Kidney (tissue), 14 donors: ENCODE measurements around the gene RBM39. TPM values are rescaled to one million over a fixed set of nuclear protein-coding genes. Genes with fewer than 3 reads are reported as not detected.

Source experiments
- DNase-seq, 5 donors: peaks; one replicate each; pipeline ENCODE4 v3.0.0-alpha.2; 2013 to 2020
- FAIRE-seq: peaks from 2 replicates; lab custom pipeline; 2012; peaks lifted over from hg19 to GRCh38; lab: Jason Lieb, UNC
- H3K27ac ChIP-seq, 2 donors: one replicate each; pipeline ENCODE4 v1.7.0; 2013; ENCODE audit warnings: low read depth in 2 of 2, low read length in 2 of 2, inconsistent platforms in 1 of 2
- H3K27me3 ChIP-seq: one replicate; pipeline ENCODE4 v1.7.1; 2013; ENCODE audit warnings: low read length, inconsistent platforms; ENCODE audit not compliant: control insufficient read depth, insufficient read depth
- H3K36me3 ChIP-seq, 3 donors: one replicate each; pipeline versions ENCODE4 v1.7.0 to v1.7.1; 2013; ENCODE audit warnings: low read length in 3 of 3, control low read depth in 1 of 3, inconsistent platforms in 1 of 3; ENCODE audit not compliant: insufficient read depth in 3 of 3, control insufficient read depth in 2 of 3
- H3K4me1 ChIP-seq, 3 donors: one replicate each; pipeline versions ENCODE4 v1.7.0 to v1.7.1; 2013; ENCODE audit warnings: low read length in 3 of 3, inconsistent platforms in 1 of 3, low read depth in 1 of 3; ENCODE audit not compliant: control insufficient read depth in 2 of 3, insufficient read depth in 2 of 3
- H3K4me3 ChIP-seq, 3 donors: one replicate each; pipeline versions ENCODE4 v1.7.0 to v1.8.1; 2013; ENCODE audit warnings: low read length in 3 of 3, control low read depth in 1 of 3, inconsistent platforms in 1 of 3
- H3K9ac ChIP-seq, 3 donors: one replicate each; pipeline versions ENCODE4 v1.7.0 to v1.7.1; 2013; ENCODE audit warnings: low read length in 3 of 3, control low read depth in 1 of 3, inconsistent platforms in 1 of 3
- H3K9me3 ChIP-seq, 3 donors: one replicate each; pipeline versions ENCODE4 v1.7.0 to v1.7.1; 2013; ENCODE audit warnings: low read length in 3 of 3, control low read depth in 1 of 3, inconsistent platforms in 1 of 3; ENCODE audit not compliant: control insufficient read depth in 2 of 3, insufficient read depth in 1 of 3
- CTCF ChIP-seq: IDR thresholded peaks from 3 replicates; pipeline ENCODE4 v1.5.1; 2012; ENCODE audit warnings: mild to moderate bottlenecking, moderate library complexity, borderline replicate concordance; ENCODE audit not compliant: insufficient read depth; ENCODE audit errors: extremely low read depth
- intact Hi-C: fragments of 100-400 bp; cut with DNase I; formaldehyde crosslinking; loops from one replicate; pipeline ENCODE4 v1.11.1; 2022
- polyA plus RNA-seq: library from polyadenylated mRNA; stranded (reverse); fragments of 350-450 nt; fragmentation: Illumina TruSeq; extraction: RNeasy Lipid Tissue Mini Kit (QIAGEN cat#74804); gene quantifications from one replicate; pipeline ENCODE4 v1.2.3, GENCODE V29; 2014; ENCODE audit warnings: low read depth, low replicate concordance; ENCODE audit not compliant: insufficient read depth
- total RNA-seq: library from RNA; stranded (reverse); fragmentation: NEBNext Ultra II Directional; extraction: Animal tissue kit (Norgen Biotek cat#: 25700); gene quantifications from one replicate; pipeline ENCODE4 v1.2.1, GENCODE V29; 2021
- donor health status: control.
- donor health status: control.
- donor health status: control.
- donor health status: control.
- donor health status: control.
- donor health status: DM: yes; HTN: yes; CAD: no.
- donor health status: Normal renal cell carcinoma (clear cell type).

Gene RBM39
- total and polyA plus RNA-seq, 2 donors from 2014 or later = 148 to 304 TPM

GRCh38 chr20:35772563-35773058 lies 30.6 kb upstream of the RBM39 start:
- no peaks in the 10 kb centered on the region for H3K27me3 ChIP-seq
- no peak for TF ChIP-seq CTCF
- H3K36me3 ChIP-seq = no peaks in the 10 kb centered on the region
- H3K9me3 ChIP-seq = no peaks in the 10 kb centered on the region
- H3K27ac ChIP-seq = peak overlapping the region; percentile 75 to 86
- intact Hi-C loops = no loop called here
- peaks cover 4 to 19% (median 18%) of the 10 kb centered on the region in 3 donors for H3K4me1 ChIP-seq
- H3K4me3 ChIP-seq = peak overlapping the region; percentile 81 to 92 (median 87)
- peak overlapping the region; percentile 71 to 94 (median 86) for H3K9ac ChIP-seq
- FAIRE-seq = no peak
- DNase-seq = peak in 1 of 5 donors; percentile 23

GRCh38 chr20:35771689-35772562 lies 29.9 kb upstream of the RBM39 start, which contains the start of gene PHF20:
TSS of gene PHF20 (plus strand) at chr20:35772015. CDS start at chr20:35801523, 29,508 bp downstream.
- Histone ChIP-seq H3K27ac (peak within 1 kb of the TSS; percentile 80 to 86), H3K36me3 (no peaks in the 10 kb centered on the region), H3K27me3 (no peaks in the 10 kb centered on the region), H3K9ac (peak within 1 kb of the TSS; percentile 71 to 94 (median 86)), H3K4me1 (peaks cover 4 to 19% (median 18%) of the 10 kb centered on the region in 3 donors), H3K4me3 (peak within 1 kb of the TSS; percentile 81 to 92 (median 87)), H3K9me3 (no peaks in the 10 kb centered on the region)
- TF ChIP-seq CTCF = no peak
- intact Hi-C loops = no loop called here
- FAIRE-seq (no peak), DNase-seq (peak; percentile 96 to 100 (median 98))

GRCh38 chr20:35771367-35771688 lies 29.3 kb upstream of the RBM39 start:
- no peaks in the 10 kb centered on the region for H3K36me3 ChIP-seq
- no peaks in the 10 kb centered on the region for H3K9me3 ChIP-seq
- peaks cover 4 to 18% (median 17%) of the 10 kb centered on the region in 3 donors for H3K4me1 ChIP-seq
- FAIRE-seq (no peak), DNase-seq (peak in 1 of 5 donors; percentile 18)
- intact Hi-C loops = no loop called here
- H3K9ac ChIP-seq = peak overlapping the region in 2 of 3 donors; percentile 27 to 69
- no peak for TF ChIP-seq CTCF
- no peaks in the 10 kb centered on the region for H3K27me3 ChIP-seq
- H3K4me3 ChIP-seq = peak overlapping the region; percentile 33 to 66 (median 58)
- peak overlapping the region; percentile 80 to 86 for H3K27ac ChIP-seq
